Measurements from ENCODE around the gene MFSD2B.

The MFSD2B gene

DNA sequence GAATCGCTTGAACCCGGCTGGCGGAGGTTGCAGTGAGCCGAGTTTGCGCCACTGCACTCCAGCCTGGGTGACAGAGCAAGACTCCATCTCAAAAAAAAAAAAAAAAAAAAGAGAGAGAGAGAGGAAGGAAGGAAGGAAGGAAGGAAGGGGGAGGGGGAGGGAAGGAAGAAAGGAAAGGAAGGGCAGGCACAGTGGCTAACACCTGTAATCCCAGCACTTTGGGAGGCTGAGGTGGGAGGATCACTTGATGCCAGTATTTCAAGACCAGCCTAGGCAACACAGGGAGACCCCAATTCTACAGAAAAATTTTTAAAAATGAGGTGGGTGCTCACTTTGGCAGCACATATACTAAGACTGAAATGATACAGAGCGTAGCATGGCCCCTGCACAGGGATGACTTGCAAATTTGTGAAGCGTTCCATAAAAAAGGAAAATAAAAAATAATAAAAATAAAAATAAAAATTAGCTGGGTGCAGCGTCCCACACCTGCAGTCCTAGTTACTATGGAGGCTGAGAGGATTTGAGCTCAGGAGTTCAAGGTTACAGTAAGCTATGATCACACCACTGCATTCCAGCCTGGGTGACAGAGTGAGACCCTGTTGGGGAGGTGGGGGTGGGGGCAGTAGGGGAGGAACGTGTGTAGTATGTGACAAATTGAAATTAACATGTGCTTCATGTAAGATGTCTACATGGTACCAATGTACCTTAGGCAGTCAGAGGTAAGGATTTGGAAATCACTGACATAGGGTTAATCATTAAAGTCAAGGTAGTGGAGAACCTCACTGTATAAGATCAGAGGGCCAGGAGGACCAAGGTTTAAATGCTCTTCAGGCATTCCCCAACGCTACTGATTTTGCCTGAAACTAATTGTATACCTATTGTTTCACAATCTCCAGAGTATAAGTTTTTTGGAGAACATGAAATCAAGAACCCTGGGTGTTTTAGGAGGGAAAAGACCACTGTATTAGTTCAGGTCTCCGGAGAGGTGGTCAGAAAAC lies 35.9 kb downstream of the MFSD2B start:
- H3K79me2 ChIP-seq (ENCODE audit: insufficient read depth, low read length), result peaks cover 19% of the 10 kb centered on the region
- H3K9me2 ChIP-seq (replicated peaks; ENCODE audit: low read depth, low read length), result no peaks in the 10 kb centered on the region
- H4K20me1 ChIP-seq (ENCODE audit: insufficient read depth, low read length, poor library complexity, severe bottlenecking), result no peaks in the 10 kb centered on the region
- H3K9me3 ChIP-seq (ENCODE audit: insufficient read depth, low read depth, low read length), result no peaks in the 10 kb centered on the region
- H3K9ac ChIP-seq (ENCODE audit: low read depth, low read length, poor library complexity, severe bottlenecking), result peak overlapping the region; percentile 84
- peak overlapping the region; percentile 95 for H3K4me2 ChIP-seq (ENCODE audit: low read depth, low read length, poor library complexity, severe bottlenecking)
- peak overlapping the region; percentile 90 for H3K4me3 ChIP-seq (ENCODE audit: low read length, poor library complexity, severe bottlenecking)
- H3K27me3 ChIP-seq (ENCODE audit: insufficient read depth, low read length, poor library complexity, severe bottlenecking), result no peaks in the 10 kb centered on the region
- H3K4me1 ChIP-seq (ENCODE audit: insufficient read depth, low read length, poor library complexity, severe bottlenecking), result peaks cover 21% of the 10 kb centered on the region
- TF ChIP-seq, protein P1, sequence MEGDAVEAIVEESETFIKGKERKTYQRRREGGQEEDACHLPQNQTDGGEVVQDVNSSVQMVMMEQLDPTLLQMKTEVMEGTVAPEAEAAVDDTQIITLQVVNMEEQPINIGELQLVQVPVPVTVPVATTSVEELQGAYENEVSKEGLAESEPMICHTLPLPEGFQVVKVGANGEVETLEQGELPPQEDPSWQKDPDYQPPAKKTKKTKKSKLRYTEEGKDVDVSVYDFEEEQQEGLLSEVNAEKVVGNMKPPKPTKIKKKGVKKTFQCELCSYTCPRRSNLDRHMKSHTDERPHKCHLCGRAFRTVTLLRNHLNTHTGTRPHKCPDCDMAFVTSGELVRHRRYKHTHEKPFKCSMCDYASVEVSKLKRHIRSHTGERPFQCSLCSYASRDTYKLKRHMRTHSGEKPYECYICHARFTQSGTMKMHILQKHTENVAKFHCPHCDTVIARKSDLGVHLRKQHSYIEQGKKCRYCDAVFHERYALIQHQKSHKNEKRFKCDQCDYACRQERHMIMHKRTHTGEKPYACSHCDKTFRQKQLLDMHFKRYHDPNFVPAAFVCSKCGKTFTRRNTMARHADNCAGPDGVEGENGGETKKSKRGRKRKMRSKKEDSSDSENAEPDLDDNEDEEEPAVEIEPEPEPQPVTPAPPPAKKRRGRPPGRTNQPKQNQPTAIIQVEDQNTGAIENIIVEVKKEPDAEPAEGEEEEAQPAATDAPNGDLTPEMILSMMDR (conservative IDR thresholded peaks at IDR 0.05; ENCODE audit: low read length), result no peak
- no peak for TF ChIP-seq EZH2phosphoT487 (IDR thresholded peaks at IDR 0.05; ENCODE audit: borderline replicate concordance)
- no peaks in the 10 kb centered on the region for H3K36me3 ChIP-seq (ENCODE audit: insufficient read depth, low read length)
- no peak overlapping the region for H2AFZ ChIP-seq (ENCODE audit: low read length)
- no peaks in the 10 kb centered on the region for H3F3A ChIP-seq (ENCODE audit: low read depth)

DNA sequence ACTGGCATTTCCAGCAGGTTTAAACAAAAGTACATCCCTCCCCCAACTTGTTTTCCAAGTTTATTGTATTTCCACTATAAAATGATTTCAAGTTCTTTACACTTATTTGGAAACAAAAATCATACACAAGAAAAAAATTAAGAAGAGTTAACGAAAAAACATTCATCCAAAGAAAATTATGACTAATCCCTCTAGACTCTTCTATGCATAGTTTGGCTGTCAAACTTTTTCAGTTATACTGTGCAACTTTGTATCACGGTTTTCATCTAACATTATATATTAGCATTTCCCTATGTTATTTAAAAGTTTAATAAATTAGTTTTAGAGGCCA lies 36.7 kb downstream of the MFSD2B start:
- no peaks in the 10 kb centered on the region for H4K20me1 ChIP-seq (ENCODE audit: insufficient read depth, low read length, poor library complexity, severe bottlenecking)
- H3K36me3 ChIP-seq (ENCODE audit: insufficient read depth, low read length), result no peaks in the 10 kb centered on the region
- TF ChIP-seq, protein P1 (conservative IDR thresholded peaks at IDR 0.05; ENCODE audit: low read length), result no peak
- no peak for TF ChIP-seq EZH2phosphoT487 (IDR thresholded peaks at IDR 0.05; ENCODE audit: borderline replicate concordance)
- H2AFZ ChIP-seq (ENCODE audit: low read length), result peak overlapping the region; percentile 89
- H3K4me2 ChIP-seq (ENCODE audit: low read depth, low read length, poor library complexity, severe bottlenecking), result peak overlapping the region; percentile 95
- H3F3A ChIP-seq (ENCODE audit: low read depth), result no peaks in the 10 kb centered on the region
- H3K9me3 ChIP-seq (ENCODE audit: insufficient read depth, low read depth, low read length), result no peaks in the 10 kb centered on the region
- H3K4me1 ChIP-seq (ENCODE audit: insufficient read depth, low read length, poor library complexity, severe bottlenecking), result peaks cover 21% of the 10 kb centered on the region
- H3K79me2 ChIP-seq (ENCODE audit: insufficient read depth, low read length), result peaks cover 19% of the 10 kb centered on the region
- peak overlapping the region; percentile 84 for H3K9ac ChIP-seq (ENCODE audit: low read depth, low read length, poor library complexity, severe bottlenecking)
- peak overlapping the region; percentile 90 for H3K4me3 ChIP-seq (ENCODE audit: low read length, poor library complexity, severe bottlenecking)
- H3K27me3 ChIP-seq (ENCODE audit: insufficient read depth, low read length, poor library complexity, severe bottlenecking), result no peaks in the 10 kb centered on the region
- H3K9me2 ChIP-seq (replicated peaks; ENCODE audit: low read depth, low read length), result no peaks in the 10 kb centered on the region

DNA sequence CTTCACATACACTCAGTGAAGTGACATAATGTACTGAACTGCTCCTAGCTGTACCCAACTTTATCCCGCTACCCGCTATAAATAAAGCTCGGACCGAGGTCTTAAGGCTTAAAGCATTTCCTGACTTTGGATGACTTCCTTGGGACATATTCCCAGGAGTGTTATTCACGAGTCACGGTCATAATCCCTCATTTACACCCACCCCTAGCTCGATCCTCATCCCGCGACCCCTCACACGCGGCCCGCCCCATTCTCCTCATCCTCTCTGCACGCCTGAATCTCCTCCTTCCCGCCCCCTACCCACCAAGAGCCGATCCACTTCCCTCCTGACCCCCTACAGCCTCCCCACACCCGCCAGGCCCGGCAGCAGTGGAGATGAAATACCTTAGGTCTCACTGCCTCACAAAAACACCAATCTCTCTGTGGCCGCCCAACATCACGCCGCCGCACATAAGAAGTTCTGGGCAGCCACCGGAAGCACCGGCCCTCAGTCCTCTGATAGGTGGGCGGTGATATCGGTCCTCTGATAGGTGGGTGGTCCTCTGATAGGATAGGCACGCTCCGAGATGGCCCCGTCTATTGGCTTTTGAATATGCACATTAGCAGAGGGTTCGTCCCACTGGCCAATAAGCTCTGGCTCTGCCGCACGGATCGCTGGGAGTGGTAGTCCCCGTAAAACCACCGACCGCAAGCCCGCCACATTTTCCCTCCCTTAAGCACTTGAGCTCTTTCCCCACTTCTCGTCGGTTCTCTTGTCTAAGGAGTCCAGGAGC lies 37.2 kb downstream of the MFSD2B start, which contains the start of gene WDCP:
Gene WDCP, minus strand, starts transcription at position 462 of the 773 bp plus-strand sequence. CDS start 7,897 bp downstream, outside the sequence.
- Histone ChIP-seq H3F3A (ENCODE audit: low read depth) (no peaks in the 10 kb centered on the region), H3K27me3 (ENCODE audit: insufficient read depth, low read length, poor library complexity, severe bottlenecking) (no peaks in the 10 kb centered on the region), H3K4me2 (ENCODE audit: low read depth, low read length, poor library complexity, severe bottlenecking) (peak within 1 kb of the TSS; percentile 95), H3K79me2 (ENCODE audit: insufficient read depth, low read length) (peaks cover 19% of the 10 kb centered on the region), H3K4me3 (ENCODE audit: low read length, poor library complexity, severe bottlenecking) (peak within 1 kb of the TSS; percentile 90), H4K20me1 (ENCODE audit: insufficient read depth, low read length, poor library complexity, severe bottlenecking) (no peaks in the 10 kb centered on the region), H3K36me3 (ENCODE audit: insufficient read depth, low read length) (no peaks in the 10 kb centered on the region), H3K9me2 (replicated peaks; ENCODE audit: low read depth, low read length) (no peaks in the 10 kb centered on the region), H2AFZ (ENCODE audit: low read length) (peak within 1 kb of the TSS; percentile 96), H3K4me1 (ENCODE audit: insufficient read depth, low read length, poor library complexity, severe bottlenecking) (peaks cover 21% of the 10 kb centered on the region), H3K9ac (ENCODE audit: low read depth, low read length, poor library complexity, severe bottlenecking) (peak within 1 kb of the TSS; percentile 84), H3K9me3 (ENCODE audit: insufficient read depth, low read depth, low read length) (no peaks in the 10 kb centered on the region)
- TF ChIP-seq EZH2phosphoT487 (IDR thresholded peaks at IDR 0.05; ENCODE audit: borderline replicate concordance), result no peak
